Breast epithelium (tissue), 3 donors: ENCODE data around the gene VHLL.

Experiments used
- POLR2A ChIP-seq: fragments of 450-650 bp; IDR thresholded peaks from one replicate; pipeline ENCODE4 v1.6.1; 2016; ENCODE audit warnings: antibody characterized with exemption, mild to moderate bottlenecking, moderate library complexity
- TF ChIP-seq, protein P1 (sequence below), 3 donors: fragments of 450-650 bp; IDR thresholded peaks; one replicate each; pipeline ENCODE4 v1.5.1; 2016 to 2017; ENCODE audit warnings: antibody characterized with exemption in 3 of 3, mild to moderate bottlenecking in 3 of 3, moderate library complexity in 3 of 3

DNA sequence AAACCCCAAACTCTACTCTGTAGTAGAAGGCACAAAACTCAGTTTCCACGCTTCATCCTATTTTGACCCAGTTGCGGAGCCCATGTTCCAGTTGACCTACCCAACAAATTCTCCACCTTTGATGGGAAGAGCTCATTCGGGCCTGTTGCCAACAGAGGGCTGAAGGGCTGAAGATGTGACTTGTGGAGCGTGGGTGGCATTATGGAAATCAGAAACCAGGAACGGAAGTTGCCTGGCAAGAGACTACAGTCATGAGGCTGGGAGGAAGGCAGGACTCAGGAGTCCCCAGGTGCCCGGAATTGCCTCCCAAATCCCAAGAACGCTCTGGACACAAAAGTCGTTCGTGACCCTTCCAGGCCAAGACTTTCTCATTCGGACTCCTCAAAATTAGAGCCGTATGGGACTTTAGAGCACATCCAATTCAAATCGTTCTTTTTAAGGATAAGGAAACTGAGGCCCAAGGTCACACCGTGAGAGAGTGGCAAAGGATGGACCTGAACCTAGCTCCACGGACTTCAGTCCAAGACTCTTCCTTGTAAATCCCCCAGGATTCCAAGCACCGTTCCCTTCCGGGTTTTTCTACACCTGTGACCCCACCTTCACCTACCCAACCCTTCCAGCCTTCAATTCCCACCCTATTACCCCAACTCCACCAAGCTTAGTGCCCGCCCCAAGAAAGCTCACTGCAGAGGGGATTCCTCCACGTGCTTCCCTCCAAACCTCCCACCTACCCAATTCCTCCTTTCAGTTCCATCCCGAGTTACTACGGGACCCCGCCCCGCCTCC lies 17.2 kb downstream of the VHLL start:
- TF ChIP-seq, protein P1, sequence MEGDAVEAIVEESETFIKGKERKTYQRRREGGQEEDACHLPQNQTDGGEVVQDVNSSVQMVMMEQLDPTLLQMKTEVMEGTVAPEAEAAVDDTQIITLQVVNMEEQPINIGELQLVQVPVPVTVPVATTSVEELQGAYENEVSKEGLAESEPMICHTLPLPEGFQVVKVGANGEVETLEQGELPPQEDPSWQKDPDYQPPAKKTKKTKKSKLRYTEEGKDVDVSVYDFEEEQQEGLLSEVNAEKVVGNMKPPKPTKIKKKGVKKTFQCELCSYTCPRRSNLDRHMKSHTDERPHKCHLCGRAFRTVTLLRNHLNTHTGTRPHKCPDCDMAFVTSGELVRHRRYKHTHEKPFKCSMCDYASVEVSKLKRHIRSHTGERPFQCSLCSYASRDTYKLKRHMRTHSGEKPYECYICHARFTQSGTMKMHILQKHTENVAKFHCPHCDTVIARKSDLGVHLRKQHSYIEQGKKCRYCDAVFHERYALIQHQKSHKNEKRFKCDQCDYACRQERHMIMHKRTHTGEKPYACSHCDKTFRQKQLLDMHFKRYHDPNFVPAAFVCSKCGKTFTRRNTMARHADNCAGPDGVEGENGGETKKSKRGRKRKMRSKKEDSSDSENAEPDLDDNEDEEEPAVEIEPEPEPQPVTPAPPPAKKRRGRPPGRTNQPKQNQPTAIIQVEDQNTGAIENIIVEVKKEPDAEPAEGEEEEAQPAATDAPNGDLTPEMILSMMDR (IDR thresholded peaks at IDR 0.05), result no peak
- TF ChIP-seq POLR2A, result no peak
